CD8-positive, alpha-beta memory T cell (primary cell): ENCODE data around the gene MRLN. TPM values are rescaled to one million over a fixed set of nuclear protein-coding genes. Genes with fewer than 3 reads are reported as not detected.
"Not testable (repeated sequence)": the region's sequence is repeated elsewhere in the genome, so short reads cannot be mapped to it uniquely, and the experiment has no call there.

Experiments
- CTCF ChIA-PET: fragments of 350-600 bp; sonication (Branson Sonifier 250); formaldehyde crosslinking; loops from one replicate; lab custom pipeline; 2021; ENCODE audit warnings: antibody characterized with exemption; lab: Charles Lee
- POLR2A ChIA-PET: fragments of 350-600 bp; sonication (Branson Sonifier 250); formaldehyde crosslinking; loops from one replicate; lab custom pipeline; 2021; ENCODE audit warnings: antibody characterized with exemption; lab: Charles Lee
- DNase-seq, 5 donors: peaks; one replicate each; pipeline versions ENCODE4 v3.0.0 to v3.0.0-alpha.2; 2020 to 2022; ENCODE audit warnings: mixed read lengths in 1 of 5
- H3K27ac ChIP-seq: one replicate; pipeline ENCODE4 v1.7.0; 2013; ENCODE audit warnings: low read depth, mild to moderate bottlenecking, low read length, moderate library complexity
- H3K27me3 ChIP-seq: 2 replicates; pipeline ENCODE4 v1.7.0; 2013; ENCODE audit warnings: low read length, mild to moderate bottlenecking; ENCODE audit not compliant: insufficient read depth, poor library complexity, severe bottlenecking
- H3K36me3 ChIP-seq: 2 replicates; pipeline ENCODE4 v1.7.0; 2013; ENCODE audit warnings: mild to moderate bottlenecking, low read length, moderate library complexity; ENCODE audit not compliant: insufficient read depth
- H3K4me1 ChIP-seq: 2 replicates; pipeline ENCODE4 v1.7.0; 2013; ENCODE audit warnings: mild to moderate bottlenecking, low read length, moderate library complexity; ENCODE audit not compliant: insufficient read depth
- H3K4me3 ChIP-seq: 2 replicates; pipeline ENCODE4 v1.7.0; 2013; ENCODE audit warnings: mild to moderate bottlenecking, low read length
- H3K9me3 ChIP-seq: 2 replicates; pipeline ENCODE4 v1.7.0; 2013; ENCODE audit warnings: mild to moderate bottlenecking, low read length
- H3K27ac Mint-ChIP-seq, 8 donors: one replicate each; pipeline ENCODE4 v1.8.0; 2020 to 2021; ENCODE audit warnings: mixed read lengths in 8 of 8, mild to moderate bottlenecking in 6 of 8, inconsistent platforms in 3 of 8, moderate library complexity in 3 of 8
- H3K27me3 Mint-ChIP-seq, 2 donors: one replicate each; pipeline ENCODE4 v1.8.0; 2020 to 2021; ENCODE audit warnings: mixed read lengths in 2 of 2, mild to moderate bottlenecking in 1 of 2, moderate library complexity in 1 of 2
- H3K36me3 Mint-ChIP-seq, 3 donors: one replicate each; pipeline ENCODE4 v1.8.0; 2020 to 2021; ENCODE audit warnings: mixed read lengths in 3 of 3, inconsistent platforms in 1 of 3, mild to moderate bottlenecking in 1 of 3
- H3K4me1 Mint-ChIP-seq, 3 donors: one replicate each; pipeline ENCODE4 v1.8.0; 2020 to 2021; ENCODE audit warnings: mixed read lengths in 3 of 3, inconsistent platforms in 1 of 3, mild to moderate bottlenecking in 1 of 3
- H3K4me3 Mint-ChIP-seq, 7 donors: one replicate each; pipeline ENCODE4 v1.8.0; 2020 to 2021; ENCODE audit warnings: mixed read lengths in 7 of 7, mild to moderate bottlenecking in 6 of 7, moderate library complexity in 4 of 7, inconsistent platforms in 2 of 7
- H3K9me3 Mint-ChIP-seq, 5 donors: one replicate each; pipeline ENCODE4 v1.8.0; 2020 to 2022; ENCODE audit warnings: mixed read lengths in 5 of 5, mild to moderate bottlenecking in 3 of 5, moderate library complexity in 2 of 5, inconsistent platforms in 1 of 5
- polyA plus RNA-seq: library from polyadenylated mRNA; unstranded; fragments of 300-500 nt; fragmentation: Illumina TruSeq; gene quantifications from one replicate; pipeline ENCODE4 v1.2.3, GENCODE V29; 2021
- total RNA-seq, 2 experiments: library from RNA; stranded (reverse); gene quantifications; one replicate each; pipeline ENCODE4 v1.2.3, GENCODE V29; 2021

Gene MRLN
- total and polyA plus RNA-seq, 3 experiments from 2014 or later: not detected

- H3K4me1 Mint-ChIP-seq, H3K9me3 Mint-ChIP-seq, H3K36me3 ChIP-seq, CTCF ChIA-PET, H3K27ac Mint-ChIP-seq, H3K27ac ChIP-seq, H3K9me3 ChIP-seq, H3K27me3 ChIP-seq, POLR2A ChIA-PET, H3K36me3 Mint-ChIP-seq, H3K4me3 Mint-ChIP-seq, H3K4me3 ChIP-seq, H3K4me1 ChIP-seq, DNase-seq: not testable (repeated sequence)
- H3K27me3 Mint-ChIP-seq: peaks cover 0 to 13% of the 10 kb centered on the region in 2 donors
These were observed 24.1 kb downstream of the MRLN start for GRCh38 chr10:59729167-59729566.

- Mint-ChIP-seq H3K27me3 (peaks cover 0 to 14% of the 10 kb centered on the region in 2 donors), H3K9me3 (peaks cover 0 to 8% (median 4%) of the 10 kb centered on the region in 5 donors), H3K27ac (no peak overlapping the region), H3K4me1 (no peaks in the 10 kb centered on the region), H3K4me3 (no peak overlapping the region), H3K36me3 (no peaks in the 10 kb centered on the region)
- Histone ChIP-seq H3K27ac (no peak overlapping the region), H3K4me1 (no peaks in the 10 kb centered on the region), H3K36me3 (no peaks in the 10 kb centered on the region), H3K27me3 (no peaks in the 10 kb centered on the region), H3K4me3 (no peak overlapping the region), H3K9me3 (no peaks in the 10 kb centered on the region)
- ChIA-PET CTCF (no interaction called here), POLR2A (no interaction called here)
- no peak for DNase-seq
These were observed 28.9 kb downstream of the MRLN start for GRCh38 chr10:59724098-59724938.

GRCh38 chr10:59720377-59720776 lies 32.9 kb downstream of the MRLN start:
- Histone ChIP-seq H3K4me1 (no peaks in the 10 kb centered on the region), H3K4me3 (no peak overlapping the region), H3K36me3 (no peaks in the 10 kb centered on the region), H3K9me3 (no peaks in the 10 kb centered on the region), H3K27ac (no peak overlapping the region), H3K27me3 (no peaks in the 10 kb centered on the region)
- no peak overlapping the region for H3K4me3 Mint-ChIP-seq
- POLR2A ChIA-PET: no interaction called here
- no peak for DNase-seq
- CTCF ChIA-PET: no interaction called here
- H3K4me1 Mint-ChIP-seq: no peaks in the 10 kb centered on the region
- H3K27ac Mint-ChIP-seq: no peak overlapping the region
- H3K9me3 Mint-ChIP-seq: peaks cover 0 to 8% (median 4%) of the 10 kb centered on the region in 5 donors
- peaks cover 4 to 17% of the 10 kb centered on the region in 2 donors for H3K27me3 Mint-ChIP-seq
- no peaks in the 10 kb centered on the region for H3K36me3 Mint-ChIP-seq

GRCh38 chr10:59719374-59719773 lies 33.9 kb downstream of the MRLN start:
- no peak overlapping the region for H3K4me3 Mint-ChIP-seq
- peaks cover 4 to 24% of the 10 kb centered on the region in 2 donors for H3K27me3 Mint-ChIP-seq
- H3K36me3 Mint-ChIP-seq: no peaks in the 10 kb centered on the region
- no peaks in the 10 kb centered on the region for H3K9me3 ChIP-seq
- peaks cover 0 to 8% (median 4%) of the 10 kb centered on the region in 5 donors for H3K9me3 Mint-ChIP-seq
- no peak for DNase-seq
- CTCF ChIA-PET: no interaction called here
- H3K4me1 Mint-ChIP-seq: no peaks in the 10 kb centered on the region
- no peak overlapping the region for H3K4me3 ChIP-seq
- H3K27ac ChIP-seq: no peak overlapping the region
- no peaks in the 10 kb centered on the region for H3K36me3 ChIP-seq
- H3K27me3 ChIP-seq: no peaks in the 10 kb centered on the region
- no peaks in the 10 kb centered on the region for H3K4me1 ChIP-seq
- POLR2A ChIA-PET: no interaction called here
- no peak overlapping the region for H3K27ac Mint-ChIP-seq

- H3K9me3 ChIP-seq: no peaks in the 10 kb centered on the region
- POLR2A ChIA-PET: no interaction called here
- no peaks in the 10 kb centered on the region for H3K4me1 Mint-ChIP-seq
These were observed 35.0 kb downstream of the MRLN start for GRCh38 chr10:59718257-59718656.

GRCh38 chr10:59713196-59713821 lies 39.9 kb downstream of the MRLN start:
- H3K27me3 Mint-ChIP-seq: peaks cover 21 to 52% of the 10 kb centered on the region in 2 donors

More at GRCh38 chr10:59718257-59718656, 35.0 kb downstream of the MRLN start:
- Histone ChIP-seq H3K4me1 (no peaks in the 10 kb centered on the region), H3K27me3 (no peaks in the 10 kb centered on the region), H3K36me3 (no peaks in the 10 kb centered on the region), H3K27ac (no peak overlapping the region), H3K4me3 (no peak overlapping the region)
- Mint-ChIP-seq H3K9me3 (peaks cover 0 to 8% (median 3%) of the 10 kb centered on the region in 5 donors), H3K36me3 (no peaks in the 10 kb centered on the region), H3K4me3 (no peak overlapping the region), H3K27me3 (peaks cover 4 to 28% of the 10 kb centered on the region in 2 donors), H3K27ac (no peak overlapping the region)
- CTCF ChIA-PET: no interaction called here
- no peak for DNase-seq

GRCh38 chr10:59711871-59712494 lies 41.3 kb downstream of the MRLN start:
- ChIA-PET POLR2A (no interaction called here), CTCF (no interaction called here)
- Histone ChIP-seq H3K9me3 (no peaks in the 10 kb centered on the region), H3K36me3 (no peaks in the 10 kb centered on the region), H3K4me3 (no peak overlapping the region), H3K27ac (no peak overlapping the region), H3K27me3 (no peaks in the 10 kb centered on the region), H3K4me1 (no peaks in the 10 kb centered on the region)
- no peak overlapping the region for H3K27ac Mint-ChIP-seq
- H3K4me1 Mint-ChIP-seq: no peaks in the 10 kb centered on the region
- H3K36me3 Mint-ChIP-seq: no peaks in the 10 kb centered on the region
- no peak for DNase-seq
- H3K27me3 Mint-ChIP-seq: peaks cover 25 to 63% of the 10 kb centered on the region in 2 donors
- H3K9me3 Mint-ChIP-seq: peaks cover 0 to 3% (median 0%) of the 10 kb centered on the region in 5 donors
- no peak overlapping the region for H3K4me3 Mint-ChIP-seq

More at GRCh38 chr10:59713196-59713821, 39.9 kb downstream of the MRLN start:
- ChIA-PET CTCF (no interaction called here), POLR2A (no interaction called here)
- no peak for DNase-seq
- no peaks in the 10 kb centered on the region for H3K36me3 Mint-ChIP-seq
- H3K27ac Mint-ChIP-seq: no peak overlapping the region
- no peaks in the 10 kb centered on the region for H3K27me3 ChIP-seq
- H3K9me3 ChIP-seq: no peaks in the 10 kb centered on the region
- H3K4me3 Mint-ChIP-seq: no peak overlapping the region
- no peak overlapping the region for H3K4me3 ChIP-seq
- H3K36me3 ChIP-seq: no peaks in the 10 kb centered on the region
- no peaks in the 10 kb centered on the region for H3K4me1 Mint-ChIP-seq
- peaks cover 0 to 3% (median 0%) of the 10 kb centered on the region in 5 donors for H3K9me3 Mint-ChIP-seq
- no peaks in the 10 kb centered on the region for H3K4me1 ChIP-seq
- no peak overlapping the region for H3K27ac ChIP-seq
